HT1080 (cell line): ENCODE data around the gene ADGRF4. TPM values are rescaled to one million over a fixed set of nuclear protein-coding genes. Genes with fewer than 3 reads are reported as not detected.

ENCODE experiments used
- DNase-seq: peaks from one replicate; pipeline ENCODE4 v3.0.0-alpha.2; 2015; ENCODE audit warnings: low read depth
- polyA plus RNA-seq, 2 experiments: library from polyadenylated mRNA; depleted of rRNA; stranded (reverse); fragments of >200 nt; gene quantifications; 2 replicates each; pipeline ENCODE4 v1.2.3, GENCODE V29; 2015
- total RNA-seq: library from RNA; depleted of rRNA; stranded (reverse); fragments of >200 nt; shearing (Covaris generic); gene quantifications from 2 replicates; pipeline ENCODE4 v1.2.3, GENCODE V29; 2014; rRNA removed

Gene ADGRF4
- total RNA-seq = 0.97 and 1.8 TPM in 2 replicates
- polyA plus RNA-seq (2015; cell fraction: cytosol; rRNA removed) = 2.5 and 3.0 TPM in 2 replicates
- polyA plus RNA-seq (2015; cell fraction: nucleus; rRNA removed) = 5.6 and 5.7 TPM in 2 replicates

GRCh38 chr6:47698342-47698787 lies at the start of gene ADGRF4:
Gene ADGRF4, plus strand, starts transcription at chr6:47698580. Its CDS starts 8,666 bp downstream, at chr6:47707246.
- DNase-seq = peak; percentile 79

- DNase-seq = no peak
Observed at GRCh38 chr6:47650553-47651432, 47.6 kb upstream of the ADGRF4 start.

- peak; percentile 52 for DNase-seq
Observed at GRCh38 chr6:47651505-47651944, 46.9 kb upstream of the ADGRF4 start.

GRCh38 chr6:47653706-47654105 lies 44.7 kb upstream of the ADGRF4 start:
- DNase-seq = no peak

- peak; percentile 12 for DNase-seq
Observed at GRCh38 chr6:47654255-47654654, 44.1 kb upstream of the ADGRF4 start.

GRCh38 chr6:47655719-47656595 lies 42.4 kb upstream of the ADGRF4 start:
- peak; percentile 87 for DNase-seq

GRCh38 chr6:47661960-47662359 lies 36.4 kb upstream of the ADGRF4 start:
- DNase-seq = no peak

- no peak for DNase-seq
Observed at GRCh38 chr6:47663462-47664216, 34.7 kb upstream of the ADGRF4 start.

- no peak for DNase-seq
Observed at GRCh38 chr6:47665112-47665511, 33.3 kb upstream of the ADGRF4 start.

GRCh38 chr6:47669684-47670513 lies 28.5 kb upstream of the ADGRF4 start:
- DNase-seq = peak; percentile 13

GRCh38 chr6:47670851-47671250 lies 27.5 kb upstream of the ADGRF4 start:
- DNase-seq = no peak

GRCh38 chr6:47671777-47672176 lies 26.6 kb upstream of the ADGRF4 start:
- no peak for DNase-seq

- DNase-seq = peak; percentile 11
Observed at GRCh38 chr6:47672816-47673215, 25.6 kb upstream of the ADGRF4 start.

- no peak for DNase-seq
Observed at GRCh38 chr6:47674673-47675072, 23.7 kb upstream of the ADGRF4 start.

- DNase-seq = no peak
Observed at GRCh38 chr6:47677381-47678100, 20.8 kb upstream of the ADGRF4 start.

- DNase-seq = no peak
Observed at GRCh38 chr6:47678739-47679138, 19.6 kb upstream of the ADGRF4 start.

- no peak for DNase-seq
Observed at GRCh38 chr6:47679322-47679906, 19.0 kb upstream of the ADGRF4 start.

GRCh38 chr6:47680051-47680450 lies 18.3 kb upstream of the ADGRF4 start:
- no peak for DNase-seq

- DNase-seq = no peak
Observed at GRCh38 chr6:47680724-47681123, 17.7 kb upstream of the ADGRF4 start.
